ENCODE data around the gene CPXM2.

The CPXM2 gene

DNA sequence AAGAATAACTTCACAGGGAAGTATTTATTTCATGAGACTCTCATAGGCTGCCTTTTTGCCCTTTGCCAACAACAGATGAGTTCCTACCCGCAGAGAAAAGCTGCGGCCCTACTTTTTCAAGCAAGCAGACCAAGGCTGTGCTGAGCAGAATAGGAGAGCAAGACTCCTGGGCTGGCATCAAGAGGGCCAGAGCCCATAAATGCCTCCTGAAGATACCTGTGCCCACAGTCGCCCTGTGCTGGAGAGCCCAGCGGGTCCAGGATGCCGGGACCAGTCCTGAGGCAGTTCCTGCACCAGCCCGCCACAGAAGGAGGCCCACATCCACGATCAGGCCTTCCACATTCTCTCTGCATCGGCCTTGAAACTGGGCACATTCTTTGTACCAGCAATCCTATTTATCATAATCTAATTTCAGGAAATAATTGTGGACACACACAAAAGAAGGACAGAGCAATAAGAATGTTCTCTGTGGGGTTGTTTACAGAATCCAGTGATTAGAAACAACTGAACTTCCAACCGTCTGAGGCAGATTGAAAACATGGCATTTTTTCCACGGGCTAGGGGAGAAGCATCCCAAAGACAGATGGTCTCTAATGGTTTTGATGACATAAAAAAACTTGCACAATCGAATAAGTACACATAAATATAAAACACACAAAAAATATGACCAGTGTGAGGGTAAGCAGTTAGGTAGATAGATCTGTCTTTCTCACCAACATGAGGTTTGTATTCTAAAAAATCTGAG lies 95.6 kb downstream of the CPXM2 start:
- no peak for DNase-seq

GRCh38 chr10:123795196-123795780 lies 96.3 kb downstream of the CPXM2 start:
- no peak for DNase-seq

- no peak for DNase-seq
Measured at GRCh38 chr10:123792248-123792978, 99.2 kb downstream of the CPXM2 start.

DNA sequence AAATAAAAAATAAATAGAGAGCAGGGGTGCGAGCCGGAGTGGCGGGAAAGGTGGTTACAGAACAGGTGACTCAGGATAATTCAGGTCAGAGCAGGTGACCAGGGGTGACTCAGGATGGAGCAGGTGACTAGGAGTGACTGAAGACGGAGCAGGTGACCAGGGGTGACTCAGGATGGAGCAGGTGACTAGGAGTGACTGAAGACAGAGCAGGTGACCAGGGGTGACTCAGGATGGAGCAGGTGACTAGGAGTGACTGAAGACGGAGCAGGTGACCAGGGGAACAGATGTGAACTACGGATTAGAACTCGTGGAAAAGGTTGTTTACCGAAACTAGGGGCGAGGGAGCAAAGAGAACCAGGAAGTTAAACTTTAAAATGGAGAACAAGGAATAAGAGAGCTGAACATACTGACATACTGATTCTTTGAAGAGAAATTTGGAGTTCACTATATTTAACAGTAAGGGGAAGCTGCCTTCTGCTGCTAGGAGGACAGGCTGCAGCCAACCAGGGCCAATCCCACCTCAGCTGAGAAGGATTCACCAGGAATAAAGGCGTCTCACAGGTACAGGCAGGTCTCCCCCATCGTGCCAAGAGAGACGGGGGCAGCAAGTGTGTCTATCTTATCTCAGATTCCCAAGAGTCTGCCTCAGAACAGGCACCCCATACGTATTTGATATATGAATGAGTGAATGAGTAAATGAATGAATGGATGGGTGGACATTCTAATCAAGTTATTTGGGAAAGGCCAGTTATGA lies 101.3 kb downstream of the CPXM2 start:
- DNase-seq = no peak

DNA sequence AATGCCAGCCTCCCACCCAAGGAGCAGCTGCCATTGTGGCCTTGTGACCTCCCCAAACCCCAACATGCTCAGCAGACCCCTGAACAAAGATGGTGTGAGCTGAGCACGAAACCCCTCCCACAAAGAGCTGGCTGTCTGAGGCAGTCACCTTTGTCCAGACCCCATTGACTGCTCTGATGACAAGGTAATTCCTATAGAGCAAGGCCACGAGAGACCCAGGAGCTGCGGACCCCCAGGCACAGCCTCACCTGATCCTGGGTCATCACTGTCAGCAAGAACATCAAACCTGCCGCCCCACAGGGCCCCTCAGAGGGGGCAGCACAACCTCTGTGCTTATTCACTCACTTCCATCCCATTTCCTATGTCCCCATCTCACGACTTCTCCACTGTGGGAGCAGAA lies 102.6 kb downstream of the CPXM2 start:
- no peak for DNase-seq

DNA sequence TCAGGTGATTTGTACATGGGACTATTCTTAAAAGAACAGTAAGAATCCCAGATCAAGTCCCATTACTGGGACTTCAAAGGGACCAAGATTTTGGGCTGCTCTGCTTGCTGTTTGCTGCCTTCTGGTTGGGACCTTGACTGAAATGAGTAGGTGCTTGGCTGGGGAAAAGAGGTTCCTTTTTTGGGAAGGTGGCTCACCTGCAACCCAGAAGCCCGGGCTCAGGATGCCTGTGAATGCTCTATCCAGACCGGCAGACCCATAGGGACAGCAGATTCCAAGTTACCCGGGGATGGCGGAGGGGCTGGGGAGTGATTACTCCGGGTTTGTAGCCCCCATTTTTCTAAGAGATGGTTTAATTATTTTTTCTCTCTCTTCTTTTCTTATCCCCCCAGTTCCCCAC lies 104.0 kb downstream of the CPXM2 start:
- no peak for DNase-seq

GRCh38 chr10:123786896-123787295 lies 104.7 kb downstream of the CPXM2 start:
- DNase-seq = no peak

DNA sequence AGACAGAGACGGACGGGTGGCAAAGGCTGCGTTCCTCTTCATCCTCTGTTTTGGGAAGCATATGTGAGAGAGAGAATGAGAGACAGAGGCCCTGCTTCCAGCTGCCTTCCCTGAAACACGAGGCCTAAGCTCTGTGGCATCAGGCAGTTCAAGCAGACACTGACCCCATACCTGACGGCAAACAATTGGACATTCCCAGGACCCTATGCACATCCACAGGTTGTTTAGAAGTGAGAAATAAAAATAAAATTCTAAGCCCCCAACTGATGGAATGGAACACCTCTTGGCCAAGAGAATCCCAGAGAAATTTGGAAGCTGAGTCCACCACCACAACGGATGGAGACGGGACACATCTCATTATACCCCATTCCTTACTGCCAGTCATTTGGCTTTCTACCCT lies 105.3 kb downstream of the CPXM2 start:
- DNase-seq = no peak

DNA sequence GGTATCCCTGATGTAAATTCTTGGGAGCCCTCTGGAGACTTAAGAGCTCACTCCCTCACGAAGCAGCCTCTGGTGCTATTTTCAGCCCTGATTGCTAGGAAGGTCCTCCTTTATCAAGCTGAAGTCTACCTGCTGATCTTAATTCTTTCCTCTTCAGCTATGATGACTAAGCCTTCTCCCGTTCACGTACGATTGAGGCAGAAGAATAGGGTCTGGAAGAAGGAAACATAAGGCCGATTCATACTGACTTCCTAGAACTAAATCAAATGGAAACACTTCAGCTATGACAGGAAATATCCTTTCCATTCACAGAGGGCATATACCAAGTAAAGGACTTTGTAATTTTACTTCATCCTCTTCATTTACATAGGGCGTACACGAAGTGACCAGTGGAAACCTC lies 107.0 kb downstream of the CPXM2 start:
- DNase-seq = no peak

- no peak for DNase-seq
Measured at GRCh38 chr10:123784216-123784615, 107.4 kb downstream of the CPXM2 start.

DNA sequence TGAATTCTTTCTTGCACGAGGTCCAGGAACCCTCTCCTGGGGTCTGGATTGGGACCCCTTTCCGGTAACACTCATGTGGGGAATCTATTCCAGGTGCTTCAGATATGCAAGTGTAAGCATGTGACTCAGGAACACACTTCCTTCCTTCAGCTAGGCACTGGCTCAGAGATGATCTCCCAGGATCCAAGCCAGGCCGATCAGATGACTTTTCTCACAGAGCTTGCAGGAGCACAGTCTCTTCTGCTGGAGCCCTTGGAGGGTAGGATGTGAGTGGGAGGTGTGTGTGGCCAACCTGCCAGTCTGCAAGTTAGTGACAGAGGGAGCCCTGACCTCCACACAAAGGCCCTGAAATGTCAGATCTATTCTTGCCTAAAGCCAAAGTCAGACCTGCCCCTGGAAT lies 108.3 kb downstream of the CPXM2 start:
- no peak for DNase-seq

GRCh38 chr10:123782549-123782948 lies 109.1 kb downstream of the CPXM2 start:
- DNase-seq = no peak

GRCh38 chr10:123781956-123782500 lies 109.6 kb downstream of the CPXM2 start:
- no peak for DNase-seq

- DNase-seq = no peak
Measured at GRCh38 chr10:123781324-123781900, 110.2 kb downstream of the CPXM2 start.

DNA sequence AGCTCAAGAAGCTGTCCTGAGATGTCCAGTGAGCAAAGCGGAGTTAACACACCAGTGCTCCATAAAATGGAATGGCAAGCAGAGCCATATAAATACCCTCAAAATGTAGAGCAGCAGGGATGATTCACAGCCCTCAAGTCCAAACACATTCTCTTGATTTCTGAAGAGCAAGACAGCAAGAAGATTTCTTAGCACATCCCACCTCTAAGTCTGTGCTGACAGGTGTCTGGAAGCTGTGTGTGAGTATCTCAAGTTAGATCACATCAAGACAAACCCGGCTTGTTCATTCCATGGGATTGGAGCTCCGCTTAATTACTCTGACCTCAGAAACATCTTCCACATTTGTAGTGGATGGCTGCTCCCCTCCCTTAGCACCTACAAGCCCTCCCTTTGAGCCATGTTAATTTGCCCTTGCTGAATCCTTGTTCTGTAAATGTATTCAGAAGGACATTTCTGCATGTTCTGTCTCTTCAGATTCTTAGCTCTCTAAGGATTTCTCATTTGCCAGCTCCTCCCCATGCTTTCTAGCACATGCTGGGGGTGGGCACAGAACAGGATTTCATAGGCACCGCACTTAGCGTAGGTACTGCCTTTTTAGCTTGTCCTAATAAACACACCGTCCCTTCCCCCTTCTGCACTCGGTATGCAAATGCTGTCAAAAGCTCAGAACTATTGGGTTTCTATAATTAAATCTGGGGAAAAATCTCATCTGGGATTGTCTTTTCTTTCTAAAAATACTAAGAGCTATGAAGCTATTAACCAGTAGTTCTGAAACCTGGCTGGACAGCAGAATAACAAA lies 112.7 kb downstream of the CPXM2 start:
- DNase-seq = no peak

- no peak for DNase-seq
Measured at GRCh38 chr10:123777881-123778280, 113.7 kb downstream of the CPXM2 start.

DNA sequence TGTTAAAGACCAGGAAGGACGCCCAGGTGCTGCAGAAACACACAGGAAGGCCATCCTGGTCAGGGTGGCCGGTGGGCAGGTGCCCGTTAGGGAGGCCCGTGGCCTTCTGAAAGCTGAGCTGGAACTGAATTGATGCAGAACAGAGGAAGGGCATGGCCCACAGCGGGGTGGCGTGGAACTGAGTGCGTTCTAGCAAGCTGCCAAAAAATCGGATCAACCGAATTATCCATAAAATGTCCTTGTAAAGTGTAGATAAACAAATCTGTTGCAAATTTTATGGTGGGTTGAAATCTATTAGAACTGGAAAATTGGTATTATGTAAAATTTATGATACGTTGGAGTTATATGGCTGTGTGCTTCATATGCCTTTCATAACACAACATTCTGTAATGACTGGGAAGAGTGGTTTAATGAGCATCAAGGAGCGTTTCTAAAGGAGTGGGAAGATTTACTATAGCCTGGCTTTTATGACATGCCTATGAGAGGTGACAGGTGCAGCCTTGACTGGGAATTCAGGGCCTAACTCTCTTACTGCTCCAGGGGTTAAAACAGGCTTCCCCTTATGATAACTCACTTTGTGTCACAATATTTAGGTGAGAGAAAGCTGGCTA lies 117.4 kb downstream of the CPXM2 start:
- no peak for DNase-seq

DNA sequence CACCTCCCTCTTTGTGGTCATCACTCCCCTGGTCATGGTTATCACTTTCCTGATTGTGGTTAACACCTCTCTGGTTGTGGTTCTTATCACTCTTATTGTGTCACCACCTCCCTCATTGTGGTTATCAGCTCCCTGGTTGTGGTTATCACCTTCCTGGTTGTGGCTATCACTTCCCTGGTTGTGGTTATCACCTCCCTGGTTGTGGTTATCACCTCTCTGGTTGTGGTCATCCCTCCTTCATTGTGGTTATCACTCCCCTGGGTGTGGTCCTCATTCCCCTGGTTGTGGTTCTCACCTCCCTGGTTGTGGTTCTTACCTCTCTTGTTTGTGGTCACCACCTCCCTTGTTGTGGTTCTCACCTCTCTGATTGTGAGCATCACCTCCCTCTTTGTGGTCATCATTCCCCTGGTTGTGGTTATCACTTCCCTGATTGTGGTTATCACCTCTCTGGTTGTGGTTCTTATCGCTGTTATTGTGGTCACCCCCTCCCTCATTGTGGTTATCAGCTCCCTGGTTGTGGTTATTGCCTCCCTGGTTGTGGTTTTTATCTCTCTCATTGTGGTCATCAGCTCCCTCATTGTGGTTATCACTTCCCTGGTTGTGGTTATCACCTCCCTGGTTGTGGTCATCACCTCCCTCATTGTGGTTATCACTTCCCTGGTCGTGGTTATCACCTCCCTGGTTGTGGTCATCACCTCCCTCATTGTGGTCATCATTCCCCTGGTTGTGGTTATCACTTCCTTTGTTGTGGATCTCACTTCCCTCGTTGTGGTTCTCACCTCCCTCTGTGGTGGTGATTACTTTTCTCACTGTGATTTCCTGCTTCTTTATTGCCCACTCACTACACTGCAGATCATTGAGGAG lies 118.7 kb downstream of the CPXM2 start:
- DNase-seq = no peak

- DNase-seq = no peak
Measured at GRCh38 chr10:123771877-123772644, 119.5 kb downstream of the CPXM2 start.

All from suppressor macrophage (primary cell).